Stomach (tissue), 4 donors: ENCODE measurements around the gene VEGFC.

Source experiments
- EP300 ChIP-seq: sonication (generic); formaldehyde crosslinking; IDR thresholded peaks from one replicate; pipeline ENCODE4 v1.6.1; 2017; ENCODE audit warnings: antibody characterized with exemption
- POLR2A ChIP-seq, 4 donors: fragments of 450-650 bp; IDR thresholded peaks; one replicate each; pipeline ENCODE4 v1.6.1; 2016; ENCODE audit warnings: antibody characterized with exemption in 4 of 4, control low read depth in 2 of 4, mild to moderate bottlenecking in 1 of 4, moderate library complexity in 1 of 4
- TF ChIP-seq, protein P1 (sequence below), 7 experiments: fragments of 450-650 bp in 4 of 7; fragments of 200-600 bp in 3 of 7; sonication (generic) in 3 of 7; IDR thresholded peaks; one replicate each; pipeline ENCODE4 v1.5.1; 2016 to 2019; ENCODE audit warnings: antibody characterized with exemption in 7 of 7, control low read depth in 2 of 7, mild to moderate bottlenecking in 1 of 7

DNA sequence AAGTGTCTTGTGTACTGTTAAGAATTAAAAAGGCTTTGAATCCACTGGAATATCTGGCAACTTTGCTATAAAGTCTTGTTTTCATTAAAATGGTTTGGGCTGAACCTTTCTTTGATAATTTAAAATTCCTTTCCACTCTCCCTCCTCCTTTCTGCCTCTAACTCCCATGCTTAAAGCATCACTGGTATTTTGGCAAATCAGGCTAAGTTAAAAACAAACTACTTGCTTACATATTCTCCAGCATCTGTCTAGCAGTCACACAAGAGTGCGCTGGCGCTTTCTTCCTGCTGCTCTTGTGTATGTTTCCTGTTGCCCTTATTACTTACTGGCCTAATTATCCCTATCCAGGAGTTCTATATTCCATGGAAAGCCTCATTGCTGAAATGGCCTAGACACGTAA is 136.6 kb downstream of the VEGFC start:
- TF ChIP-seq, protein P1, sequence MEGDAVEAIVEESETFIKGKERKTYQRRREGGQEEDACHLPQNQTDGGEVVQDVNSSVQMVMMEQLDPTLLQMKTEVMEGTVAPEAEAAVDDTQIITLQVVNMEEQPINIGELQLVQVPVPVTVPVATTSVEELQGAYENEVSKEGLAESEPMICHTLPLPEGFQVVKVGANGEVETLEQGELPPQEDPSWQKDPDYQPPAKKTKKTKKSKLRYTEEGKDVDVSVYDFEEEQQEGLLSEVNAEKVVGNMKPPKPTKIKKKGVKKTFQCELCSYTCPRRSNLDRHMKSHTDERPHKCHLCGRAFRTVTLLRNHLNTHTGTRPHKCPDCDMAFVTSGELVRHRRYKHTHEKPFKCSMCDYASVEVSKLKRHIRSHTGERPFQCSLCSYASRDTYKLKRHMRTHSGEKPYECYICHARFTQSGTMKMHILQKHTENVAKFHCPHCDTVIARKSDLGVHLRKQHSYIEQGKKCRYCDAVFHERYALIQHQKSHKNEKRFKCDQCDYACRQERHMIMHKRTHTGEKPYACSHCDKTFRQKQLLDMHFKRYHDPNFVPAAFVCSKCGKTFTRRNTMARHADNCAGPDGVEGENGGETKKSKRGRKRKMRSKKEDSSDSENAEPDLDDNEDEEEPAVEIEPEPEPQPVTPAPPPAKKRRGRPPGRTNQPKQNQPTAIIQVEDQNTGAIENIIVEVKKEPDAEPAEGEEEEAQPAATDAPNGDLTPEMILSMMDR (IDR thresholded peaks at IDR 0.05) = no peak
- TF ChIP-seq POLR2A (IDR thresholded peaks at IDR 0.05) (no peak), EP300 (no peak)
